GM04503 (cell line): ENCODE data around the gene USP34.
"Not testable (repeated sequence)": the region's sequence is repeated elsewhere in the genome, so short reads cannot be mapped to it uniquely, and the experiment has no call there.

Experiments
- DNase-seq: peaks from one replicate; pipeline ENCODE4 v3.0.0-alpha.2; 2012; ENCODE audit warnings: low read depth

USP34 gene

GRCh38 chr2:61423714-61424113 is 47.2 kb downstream of the USP34 start:
- DNase-seq = no peak

DNA sequence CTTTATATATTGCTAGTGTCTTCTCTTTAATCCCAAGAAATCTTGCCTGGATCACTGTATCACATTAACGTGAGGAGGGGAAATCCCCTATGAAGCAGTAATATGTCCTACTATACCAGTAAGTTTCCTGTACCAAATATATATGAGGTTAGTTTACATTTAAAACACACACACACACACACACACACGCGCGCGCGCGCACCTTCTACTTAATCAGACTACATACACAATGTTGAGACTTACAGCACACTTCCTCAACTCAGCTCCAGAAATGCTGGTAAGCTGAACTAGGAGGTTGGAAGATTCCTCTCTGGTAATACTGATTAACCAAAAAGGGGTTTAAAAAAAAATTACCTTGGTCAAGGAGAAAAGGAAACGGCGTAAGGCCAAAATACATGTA is 49.3 kb downstream of the USP34 start:
- DNase-seq = no peak

DNA sequence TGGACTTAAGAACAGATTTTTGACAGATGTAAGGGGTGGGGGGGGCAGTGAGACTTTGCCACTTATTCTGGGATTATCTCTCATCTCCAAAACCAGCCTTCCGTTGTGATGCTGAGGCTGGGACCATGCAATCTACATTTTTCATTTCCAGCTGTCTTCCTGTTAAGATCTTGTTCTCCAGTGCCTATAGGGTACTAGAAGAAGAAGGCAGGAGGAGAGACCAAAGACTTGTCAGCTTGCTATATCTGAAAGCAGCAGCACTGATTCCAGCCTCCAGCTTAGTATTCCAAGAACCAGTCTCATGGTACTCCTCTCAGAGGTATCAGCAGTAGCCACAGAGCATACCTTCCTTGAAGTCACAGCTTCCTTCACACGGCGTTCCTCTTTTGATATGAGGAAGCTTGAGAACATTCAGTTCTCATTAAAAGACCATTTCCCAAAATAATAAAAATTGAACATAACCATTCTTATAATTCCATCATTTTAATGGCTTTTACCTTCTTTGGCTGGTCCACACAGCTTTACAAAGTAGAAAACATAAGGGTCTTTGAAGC is 49.8 kb downstream of the USP34 start:
- DNase-seq = no peak

GRCh38 chr2:61419570-61419969 is 51.3 kb downstream of the USP34 start:
- no peak for DNase-seq

GRCh38 chr2:61419129-61419528 is 51.8 kb downstream of the USP34 start:
- DNase-seq = no peak

GRCh38 chr2:61416871-61417645 is 53.8 kb downstream of the USP34 start:
- DNase-seq = no peak

DNA sequence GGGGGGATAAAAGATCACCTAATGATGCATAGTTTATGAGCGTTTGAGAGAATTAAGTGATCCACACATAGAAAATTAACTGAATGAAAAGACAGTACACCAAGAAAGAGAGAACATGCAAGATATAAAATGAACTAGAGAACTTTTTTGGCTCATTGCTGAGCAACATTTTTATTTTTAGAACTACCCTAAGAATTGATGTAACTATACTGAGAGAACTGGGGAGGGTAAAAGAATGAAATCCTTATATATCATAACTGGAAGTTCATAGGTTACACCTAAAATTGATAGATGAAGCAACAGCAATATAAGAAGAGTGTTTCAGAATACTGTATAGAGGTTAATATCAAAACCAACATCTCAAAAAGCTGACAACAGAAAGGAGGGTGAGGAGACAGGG is 55.6 kb downstream of the USP34 start:
- no peak for DNase-seq

- no peak for DNase-seq
Observed at GRCh38 chr2:61414674-61415073, 56.2 kb downstream of the USP34 start.

- no peak for DNase-seq
Observed at GRCh38 chr2:61411109-61411508, 59.8 kb downstream of the USP34 start.

DNA sequence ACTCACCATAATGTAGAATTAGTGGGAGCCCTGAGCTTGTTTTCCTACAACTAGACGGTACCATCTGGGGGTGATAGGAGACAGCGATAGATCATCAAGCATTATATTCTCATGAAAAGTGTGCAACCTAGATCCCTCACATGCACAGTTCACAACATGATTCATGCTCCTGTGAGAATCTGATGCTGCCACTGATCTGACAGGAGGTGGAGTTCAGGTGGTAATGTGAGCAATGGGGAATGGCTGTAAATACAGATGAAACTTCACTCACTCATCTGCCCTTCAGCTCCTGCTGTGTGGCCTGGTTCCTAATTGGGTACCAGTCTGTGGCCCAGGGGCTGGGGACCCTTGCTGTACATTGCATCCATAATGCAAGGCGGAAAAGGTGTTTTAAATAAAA is 60.7 kb downstream of the USP34 start:
- no peak for DNase-seq

DNA sequence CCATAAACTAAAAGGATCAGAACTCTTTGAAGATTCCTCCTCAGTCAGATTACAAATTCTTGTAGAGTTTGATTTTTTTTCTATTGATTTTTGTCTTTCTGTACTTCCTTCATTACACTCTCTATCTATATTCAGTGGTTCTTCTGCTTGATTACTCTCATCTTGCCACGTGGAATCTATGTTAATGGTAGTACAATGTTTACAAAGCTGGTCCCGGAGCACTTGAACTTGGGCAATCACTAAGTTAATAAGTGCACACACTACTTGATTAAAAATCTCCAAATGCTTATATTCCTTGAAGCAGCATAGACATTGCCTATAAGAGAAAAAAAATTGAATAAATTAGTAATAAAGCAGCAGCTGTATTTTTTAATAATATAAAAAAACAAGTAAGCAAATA is 65.1 kb downstream of the USP34 start:
- DNase-seq = no peak

DNA sequence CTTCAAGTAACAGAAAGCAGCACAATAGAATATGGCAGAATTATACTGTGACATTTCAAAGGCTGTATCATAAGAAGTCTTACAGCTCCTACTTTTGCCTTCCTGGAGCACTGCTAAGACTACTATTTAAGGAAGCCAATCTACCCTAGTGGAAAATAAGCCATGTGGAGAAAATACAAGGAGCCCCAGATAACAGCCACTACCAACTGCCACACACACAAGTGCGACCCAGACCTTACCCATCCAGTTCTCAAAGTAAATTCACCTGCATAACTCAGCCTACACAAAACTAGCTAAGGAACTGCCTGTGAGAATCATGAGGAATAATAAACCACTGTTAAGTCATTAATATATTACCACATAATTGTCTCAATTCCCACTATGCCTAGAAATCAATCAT is 66.4 kb downstream of the USP34 start:
- DNase-seq = no peak

DNA sequence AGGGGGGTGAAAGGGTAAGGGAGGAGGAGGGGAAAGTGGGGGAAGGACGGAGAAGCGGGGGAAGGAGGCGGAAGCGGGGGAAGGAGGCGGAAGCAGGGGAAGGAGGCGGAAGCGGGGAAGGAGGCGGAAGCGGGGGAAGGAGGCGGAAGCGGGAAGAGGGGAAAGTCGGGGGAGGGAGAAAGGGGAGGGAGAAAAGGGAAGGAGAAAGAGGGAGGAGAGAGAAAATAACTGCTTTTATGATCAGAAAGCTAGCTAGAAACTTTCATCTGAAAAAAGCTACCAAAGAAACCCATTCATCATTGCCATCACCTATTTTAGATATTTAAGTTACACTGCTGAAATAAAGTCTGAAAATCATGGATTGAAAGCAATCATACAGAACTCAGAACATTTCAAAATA is 72.5 kb downstream of the USP34 start:
- DNase-seq = no peak

- DNase-seq = no peak
Observed at GRCh38 chr2:61396005-61396404, 74.9 kb downstream of the USP34 start.

- not testable (repeated sequence) for DNase-seq
Observed at GRCh38 chr2:61387588-61387987, 83.3 kb downstream of the USP34 start.

- not testable (repeated sequence) for DNase-seq
Observed at GRCh38 chr2:61380882-61381197, 90.0 kb downstream of the USP34 start.

- DNase-seq = no peak
Observed at GRCh38 chr2:61380056-61380881, 90.6 kb downstream of the USP34 start.

DNA sequence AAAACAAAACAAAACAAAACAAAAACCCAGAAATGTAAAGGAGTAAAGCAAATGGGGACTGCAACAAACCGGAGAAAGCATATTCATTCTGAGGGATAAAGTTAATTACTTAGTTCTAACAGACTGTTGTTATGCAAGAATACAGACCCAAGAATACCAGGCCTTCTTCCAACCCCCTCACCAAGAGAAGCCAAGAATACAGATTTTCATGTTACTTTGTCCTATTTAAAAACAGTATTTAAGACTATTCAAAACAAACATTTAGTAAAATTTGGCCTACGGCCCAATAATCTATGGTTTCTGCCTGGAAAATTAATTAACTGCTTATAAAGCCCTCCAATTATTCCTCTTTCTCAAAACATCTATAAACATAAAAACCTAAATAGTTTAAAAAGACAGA is 91.4 kb downstream of the USP34 start:
- no peak for DNase-seq

GRCh38 chr2:61378281-61378680 is 92.6 kb downstream of the USP34 start:
- DNase-seq = no peak

- DNase-seq = no peak
Observed at GRCh38 chr2:61377046-61377445, 93.8 kb downstream of the USP34 start.

- no peak for DNase-seq
Observed at GRCh38 chr2:61376211-61376610, 94.7 kb downstream of the USP34 start.

DNA sequence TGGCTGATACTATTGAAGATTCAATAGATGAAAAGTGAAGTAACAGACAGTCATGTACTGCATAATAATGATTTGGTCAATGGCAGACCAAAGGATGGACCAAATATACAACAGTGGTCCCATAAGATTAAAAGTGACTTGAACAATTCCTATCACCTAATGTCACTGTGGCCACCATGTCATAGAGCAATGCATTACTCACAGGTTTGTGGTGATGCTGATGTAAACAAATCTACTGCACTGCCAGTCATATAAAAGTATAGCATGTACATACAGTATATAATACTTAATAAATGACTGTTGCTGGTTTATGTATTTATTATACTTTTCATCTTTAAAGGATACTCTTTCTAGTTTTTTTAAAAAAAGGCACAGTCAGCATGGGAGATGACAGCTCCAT is 99.9 kb downstream of the USP34 start:
- no peak for DNase-seq
